Measurements from ENCODE around the gene SERPINE3. TPM values are rescaled to one million over a fixed set of nuclear protein-coding genes. Genes with fewer than 3 reads are reported as not detected.

The SERPINE3 gene
- total and polyA plus RNA-seq, 7 donors, result 0.03 TPM; not detected in 6

DNA sequence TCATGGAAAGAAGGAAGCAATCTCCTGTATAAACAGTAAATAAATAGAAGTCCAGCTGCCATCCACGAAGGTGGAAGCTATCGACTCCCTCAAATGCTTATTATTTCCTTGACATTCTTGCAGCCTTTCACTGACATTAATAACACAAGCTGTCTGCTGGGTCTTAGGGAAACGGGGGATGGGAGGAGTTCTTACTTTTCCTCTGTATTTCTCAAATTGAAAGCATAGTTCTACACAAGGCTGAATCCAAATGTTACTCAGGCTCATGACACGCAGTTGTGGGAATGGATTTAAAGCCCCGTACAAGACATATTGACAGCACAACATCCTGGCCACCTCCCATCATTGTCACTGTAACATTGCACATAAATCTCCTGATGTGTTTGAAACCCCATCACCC, 4.0 kb downstream of the SERPINE3 start:
- Histone ChIP-seq H3K36me3 (ENCODE audit: insufficient read depth in 1 of 2, low read depth in 1 of 2) (no peaks in the 10 kb centered on the region), H3K27me3 (ENCODE audit: insufficient read depth in 3 of 3, low read length in 2 of 3) (no peaks in the 10 kb centered on the region), H3K4me3 (no peak overlapping the region), H3K27ac (no peak overlapping the region), H3K9me3 (no peaks in the 10 kb centered on the region), H3K4me1 (no peaks in the 10 kb centered on the region)
- TF ChIP-seq, protein P1, sequence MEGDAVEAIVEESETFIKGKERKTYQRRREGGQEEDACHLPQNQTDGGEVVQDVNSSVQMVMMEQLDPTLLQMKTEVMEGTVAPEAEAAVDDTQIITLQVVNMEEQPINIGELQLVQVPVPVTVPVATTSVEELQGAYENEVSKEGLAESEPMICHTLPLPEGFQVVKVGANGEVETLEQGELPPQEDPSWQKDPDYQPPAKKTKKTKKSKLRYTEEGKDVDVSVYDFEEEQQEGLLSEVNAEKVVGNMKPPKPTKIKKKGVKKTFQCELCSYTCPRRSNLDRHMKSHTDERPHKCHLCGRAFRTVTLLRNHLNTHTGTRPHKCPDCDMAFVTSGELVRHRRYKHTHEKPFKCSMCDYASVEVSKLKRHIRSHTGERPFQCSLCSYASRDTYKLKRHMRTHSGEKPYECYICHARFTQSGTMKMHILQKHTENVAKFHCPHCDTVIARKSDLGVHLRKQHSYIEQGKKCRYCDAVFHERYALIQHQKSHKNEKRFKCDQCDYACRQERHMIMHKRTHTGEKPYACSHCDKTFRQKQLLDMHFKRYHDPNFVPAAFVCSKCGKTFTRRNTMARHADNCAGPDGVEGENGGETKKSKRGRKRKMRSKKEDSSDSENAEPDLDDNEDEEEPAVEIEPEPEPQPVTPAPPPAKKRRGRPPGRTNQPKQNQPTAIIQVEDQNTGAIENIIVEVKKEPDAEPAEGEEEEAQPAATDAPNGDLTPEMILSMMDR (IDR thresholded peaks at IDR 0.05), result no peak
- ATAC-seq, result no peak
- intact Hi-C loops (cut with DNase I), result no loop called here
- DNase-seq, result no peak
- 56 to 64% (median 62%) methylated on average over 5 of the region's 5 CpGs for WGBS, 3 donors

DNA sequence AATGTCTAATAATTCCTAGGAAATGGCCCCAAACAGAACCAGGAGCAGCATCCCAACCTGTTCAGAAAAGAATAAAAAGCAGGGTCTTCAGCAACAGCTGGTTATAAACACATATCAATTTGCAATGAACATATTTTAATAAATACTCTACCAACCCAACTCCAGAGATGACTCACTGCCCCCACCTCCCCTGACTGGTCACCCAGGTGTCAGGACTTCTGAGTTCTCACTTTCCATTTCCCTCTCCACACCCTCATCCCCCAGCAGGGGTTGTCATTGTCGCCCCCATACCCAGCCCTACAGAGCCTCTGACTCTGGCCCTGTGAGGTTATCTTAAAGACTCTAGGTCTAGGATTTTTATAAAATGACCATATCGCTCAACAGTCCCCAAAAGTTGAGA, 6.9 kb downstream of the SERPINE3 start:
- H3K9me3 ChIP-seq, result no peaks in the 10 kb centered on the region
- no peak overlapping the region for H3K4me3 ChIP-seq
- H3K36me3 ChIP-seq (ENCODE audit: insufficient read depth in 1 of 2, low read depth in 1 of 2), result no peaks in the 10 kb centered on the region
- H3K27me3 ChIP-seq (ENCODE audit: insufficient read depth in 3 of 3, low read length in 2 of 3), result no peaks in the 10 kb centered on the region
- no peaks in the 10 kb centered on the region for H3K4me1 ChIP-seq
- DNase-seq (no peak), ATAC-seq (no peak)
- H3K27ac ChIP-seq, result no peak overlapping the region
- TF ChIP-seq, protein P1 (IDR thresholded peaks at IDR 0.05), result no peak
- intact Hi-C loops (cut with DNase I), result no loop called here
- 87 to 89% (median 89%) methylated on average over 2 of the region's 2 CpGs for WGBS, 3 donors

DNA sequence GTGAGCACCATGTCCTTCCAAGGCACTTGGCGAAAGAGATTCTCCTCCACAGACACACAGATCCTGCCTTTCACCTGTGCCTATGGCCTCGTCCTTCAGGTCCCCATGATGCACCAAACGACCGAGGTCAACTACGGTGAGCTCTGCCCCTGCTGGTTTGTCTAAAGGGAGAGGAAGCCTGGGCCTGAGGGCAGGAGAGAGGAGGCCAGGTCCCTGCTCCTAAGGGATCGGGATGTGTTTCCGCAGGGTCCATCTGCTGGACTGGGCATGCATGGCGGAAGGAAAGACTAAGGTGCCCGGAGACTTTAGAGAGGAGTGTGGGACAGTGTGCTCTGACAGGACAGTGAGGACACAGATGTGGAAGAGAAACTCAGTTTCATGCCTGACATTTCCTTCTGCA, 7.6 kb downstream of the SERPINE3 start:
- TF ChIP-seq, protein P1 (IDR thresholded peaks at IDR 0.05), result no peak
- no peaks in the 10 kb centered on the region for H3K4me1 ChIP-seq
- no peaks in the 10 kb centered on the region for H3K9me3 ChIP-seq
- no peaks in the 10 kb centered on the region for H3K36me3 ChIP-seq (ENCODE audit: insufficient read depth in 1 of 2, low read depth in 1 of 2)
- H3K4me3 ChIP-seq, result no peak overlapping the region
- intact Hi-C loops (cut with DNase I), result no loop called here
- no peak overlapping the region for H3K27ac ChIP-seq
- no peaks in the 10 kb centered on the region for H3K27me3 ChIP-seq (ENCODE audit: insufficient read depth in 3 of 3, low read length in 2 of 3)
- DNase-seq, result no peak
- WGBS, 3 donors, result 85 to 88% (median 86%) methylated on average over 9 of the region's 9 CpGs
- ATAC-seq, result no peak

DNA sequence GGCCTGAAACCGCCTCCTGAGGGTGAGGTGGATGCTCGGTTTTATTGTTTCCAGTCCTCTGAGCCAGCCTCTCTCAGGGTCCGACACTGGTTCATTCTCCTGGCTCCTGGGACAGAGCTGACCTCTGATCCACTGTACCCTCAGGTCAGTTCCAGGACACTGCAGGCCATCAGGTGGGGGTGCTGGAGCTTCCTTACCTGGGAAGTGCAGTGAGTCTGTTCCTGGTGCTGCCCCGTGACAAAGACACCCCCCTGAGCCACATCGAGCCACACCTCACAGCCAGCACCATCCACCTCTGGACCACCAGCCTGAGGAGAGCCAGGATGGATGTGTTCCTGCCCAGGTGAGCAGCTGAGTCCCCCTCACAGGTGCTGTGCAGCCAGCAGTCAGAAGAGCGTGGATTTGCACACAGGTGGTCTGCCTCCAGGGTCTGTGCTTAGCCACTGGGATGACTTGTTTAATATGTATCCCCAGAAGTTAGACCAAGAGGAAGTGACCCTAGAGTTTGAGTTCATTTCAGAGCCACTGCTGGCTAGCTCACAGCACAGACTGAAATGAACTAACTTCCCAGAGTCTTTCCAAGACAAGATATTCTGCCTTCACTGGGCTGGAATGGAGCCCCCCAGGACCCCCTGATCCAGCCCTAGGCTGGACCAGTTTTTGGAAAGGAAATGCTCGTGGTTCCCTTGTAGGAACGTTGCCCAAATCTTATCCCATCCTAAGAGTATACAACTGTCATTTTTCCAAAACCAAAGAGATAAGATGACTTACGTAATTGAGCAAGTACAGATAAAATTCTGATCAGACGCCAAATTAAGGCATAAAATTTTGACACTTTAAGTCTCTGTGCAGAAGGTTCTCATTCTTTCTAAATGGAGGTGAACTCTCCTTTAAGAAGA, 8.8 kb downstream of the SERPINE3 start:
- WGBS, 3 donors, result 82 to 87% (median 82%) methylated on average over 10 of the region's 10 CpGs
- intact Hi-C loops (cut with DNase I), result no loop called here

More for the DNA sequence above, 8.8 kb downstream of the SERPINE3 start:
- no peaks in the 10 kb centered on the region for H3K9me3 ChIP-seq
- no peak for DNase-seq
- no peaks in the 10 kb centered on the region for H3K36me3 ChIP-seq (ENCODE audit: insufficient read depth in 1 of 2, low read depth in 1 of 2)
- TF ChIP-seq, protein P1 (IDR thresholded peaks at IDR 0.05), result no peak
- no peak for ATAC-seq
- H3K27me3 ChIP-seq (ENCODE audit: insufficient read depth in 3 of 3, low read length in 2 of 3), result no peaks in the 10 kb centered on the region
- H3K4me3 ChIP-seq, result no peak overlapping the region
- no peak overlapping the region for H3K27ac ChIP-seq
- H3K4me1 ChIP-seq, result no peaks in the 10 kb centered on the region

All from psoas muscle (tissue), 8 donors.